ENCODE data around the gene DLX2. TPM values are rescaled to one million over a fixed set of nuclear protein-coding genes. Genes with fewer than 3 reads are reported as not detected.

Gene DLX2
- total RNA-seq, 2 donors from 2014 or later: not detected

DNA sequence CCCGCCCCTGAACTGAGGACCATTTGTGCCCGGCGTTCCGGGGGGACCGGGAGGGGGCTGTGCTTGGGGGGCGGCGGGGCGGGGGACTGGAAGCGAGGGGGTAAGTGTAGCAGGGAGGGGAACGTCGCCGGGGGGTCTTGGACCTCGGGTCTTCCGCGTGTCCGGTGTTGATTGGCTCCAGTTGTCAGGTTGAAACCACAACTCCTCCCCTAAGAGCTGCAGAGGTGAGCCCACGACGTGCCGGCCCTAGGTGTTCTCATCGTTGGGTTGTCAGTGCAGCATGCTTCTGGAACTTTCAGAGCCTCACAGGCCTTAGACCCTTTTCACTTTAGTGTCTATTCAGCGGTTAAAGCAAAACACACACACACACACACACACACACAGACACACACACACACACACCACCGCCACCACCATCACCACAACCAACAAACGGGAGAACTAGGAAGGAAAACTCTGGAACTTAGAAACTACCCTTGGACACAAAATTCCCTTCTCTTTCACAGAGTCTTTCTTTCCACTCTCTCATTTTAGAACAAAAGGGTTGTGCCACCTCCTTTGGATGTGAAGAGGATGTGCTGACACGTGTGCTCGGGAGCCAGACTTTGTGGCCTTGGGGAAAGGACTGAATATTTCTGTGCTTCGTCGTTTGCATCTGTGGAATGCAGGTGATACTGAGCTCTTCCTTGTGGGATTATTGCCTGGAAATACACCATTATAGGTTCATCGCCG lies 6.7 kb upstream of the DLX2 start:
- Histone ChIP-seq H3K27ac (no peak overlapping the region), H3K9me3 (no peaks in the 10 kb centered on the region), H3K27me3 (peaks cover 35 to 43% of the 10 kb centered on the region in 2 donors), H3K4me1 (peaks cover 0 to 22% of the 10 kb centered on the region in 2 donors), H3K4me3 (no peak overlapping the region), H3K36me3 (no peaks in the 10 kb centered on the region)
- no peak for DNase-seq (ENCODE audit: low spot score)
- TF ChIP-seq, protein P1, sequence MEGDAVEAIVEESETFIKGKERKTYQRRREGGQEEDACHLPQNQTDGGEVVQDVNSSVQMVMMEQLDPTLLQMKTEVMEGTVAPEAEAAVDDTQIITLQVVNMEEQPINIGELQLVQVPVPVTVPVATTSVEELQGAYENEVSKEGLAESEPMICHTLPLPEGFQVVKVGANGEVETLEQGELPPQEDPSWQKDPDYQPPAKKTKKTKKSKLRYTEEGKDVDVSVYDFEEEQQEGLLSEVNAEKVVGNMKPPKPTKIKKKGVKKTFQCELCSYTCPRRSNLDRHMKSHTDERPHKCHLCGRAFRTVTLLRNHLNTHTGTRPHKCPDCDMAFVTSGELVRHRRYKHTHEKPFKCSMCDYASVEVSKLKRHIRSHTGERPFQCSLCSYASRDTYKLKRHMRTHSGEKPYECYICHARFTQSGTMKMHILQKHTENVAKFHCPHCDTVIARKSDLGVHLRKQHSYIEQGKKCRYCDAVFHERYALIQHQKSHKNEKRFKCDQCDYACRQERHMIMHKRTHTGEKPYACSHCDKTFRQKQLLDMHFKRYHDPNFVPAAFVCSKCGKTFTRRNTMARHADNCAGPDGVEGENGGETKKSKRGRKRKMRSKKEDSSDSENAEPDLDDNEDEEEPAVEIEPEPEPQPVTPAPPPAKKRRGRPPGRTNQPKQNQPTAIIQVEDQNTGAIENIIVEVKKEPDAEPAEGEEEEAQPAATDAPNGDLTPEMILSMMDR (IDR thresholded peaks at IDR 0.05): no peak

DNA sequence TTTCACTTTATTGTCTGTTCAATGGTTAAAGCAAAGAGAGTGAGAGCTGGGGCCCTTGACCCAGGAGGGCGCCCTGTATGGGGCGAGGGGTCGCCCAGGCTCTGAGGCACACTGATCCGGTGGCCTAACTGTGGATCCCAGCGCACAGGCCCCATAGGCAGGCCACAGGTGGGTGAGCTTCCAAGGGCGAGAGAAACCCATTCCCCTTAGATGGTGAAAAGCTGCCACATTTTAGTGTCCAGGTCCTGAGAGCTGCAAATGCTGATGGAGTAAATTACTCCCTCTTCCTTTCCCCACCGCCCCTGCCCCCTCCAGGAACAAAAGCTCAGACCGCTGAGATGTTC lies 5.9 kb upstream of the DLX2 start:
- H3K36me3 ChIP-seq: no peaks in the 10 kb centered on the region
- DNase-seq (ENCODE audit: low spot score): no peak
- H3K27me3 ChIP-seq: peaks cover 43 to 50% of the 10 kb centered on the region in 2 donors
- no peak overlapping the region for H3K27ac ChIP-seq
- H3K9me3 ChIP-seq: no peaks in the 10 kb centered on the region
- H3K4me3 ChIP-seq: no peak overlapping the region
- TF ChIP-seq, protein P1 (IDR thresholded peaks at IDR 0.05): no peak
- H3K4me1 ChIP-seq: peaks cover 0 to 30% of the 10 kb centered on the region in 2 donors

DNA sequence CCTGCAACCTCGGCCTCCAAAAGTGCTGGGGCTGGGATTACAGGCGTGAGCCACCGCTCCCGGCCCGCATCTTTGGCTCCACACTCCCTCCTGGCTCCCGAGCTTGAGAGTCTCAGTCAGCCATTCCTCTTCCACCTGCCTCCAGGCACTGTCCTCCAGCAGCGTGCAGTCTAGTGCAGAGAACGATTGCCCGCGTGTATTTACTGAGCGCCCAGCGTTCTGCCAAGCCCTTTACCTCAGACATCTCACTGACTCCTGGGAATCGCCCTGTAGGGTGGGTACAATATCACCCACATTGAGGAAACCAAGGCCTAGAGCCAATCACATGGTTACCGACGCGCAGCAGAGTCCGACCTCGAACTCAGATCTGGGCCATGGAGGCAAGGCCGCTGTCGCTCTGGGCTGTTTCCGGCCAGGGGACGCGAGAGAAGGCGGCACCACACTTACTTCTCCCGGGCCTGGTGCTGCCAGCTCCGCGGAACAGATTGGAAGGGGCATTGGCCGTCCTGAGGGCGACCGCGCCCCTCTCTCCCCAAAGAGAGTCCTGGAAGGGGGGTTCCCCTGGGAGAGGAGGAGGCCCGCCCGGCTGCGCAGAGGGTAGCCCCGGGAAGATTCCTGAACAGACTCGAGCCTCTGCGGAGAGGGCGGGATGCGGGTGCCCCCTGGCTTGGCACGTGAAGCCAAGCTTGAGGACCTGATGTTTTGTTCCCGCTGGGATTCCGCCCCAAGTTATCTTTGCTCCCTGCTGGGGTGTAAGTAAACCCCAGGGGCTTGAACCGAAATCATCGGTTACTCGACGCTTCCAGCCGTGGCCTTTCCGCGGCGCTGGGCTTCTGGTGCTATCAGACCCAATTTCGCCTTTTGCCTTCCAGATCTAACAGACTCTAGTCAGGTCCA lies 5.2 kb upstream of the DLX2 start:
- TF ChIP-seq, protein P1 (IDR thresholded peaks at IDR 0.05): no peak
- Histone ChIP-seq H3K9me3 (no peaks in the 10 kb centered on the region), H3K27ac (no peak overlapping the region), H3K4me3 (no peak overlapping the region), H3K36me3 (no peaks in the 10 kb centered on the region), H3K4me1 (peaks cover 0 to 36% of the 10 kb centered on the region in 2 donors), H3K27me3 (peaks cover 49 to 56% of the 10 kb centered on the region in 2 donors)
- DNase-seq (ENCODE audit: low spot score): peak; percentile 32

DNA sequence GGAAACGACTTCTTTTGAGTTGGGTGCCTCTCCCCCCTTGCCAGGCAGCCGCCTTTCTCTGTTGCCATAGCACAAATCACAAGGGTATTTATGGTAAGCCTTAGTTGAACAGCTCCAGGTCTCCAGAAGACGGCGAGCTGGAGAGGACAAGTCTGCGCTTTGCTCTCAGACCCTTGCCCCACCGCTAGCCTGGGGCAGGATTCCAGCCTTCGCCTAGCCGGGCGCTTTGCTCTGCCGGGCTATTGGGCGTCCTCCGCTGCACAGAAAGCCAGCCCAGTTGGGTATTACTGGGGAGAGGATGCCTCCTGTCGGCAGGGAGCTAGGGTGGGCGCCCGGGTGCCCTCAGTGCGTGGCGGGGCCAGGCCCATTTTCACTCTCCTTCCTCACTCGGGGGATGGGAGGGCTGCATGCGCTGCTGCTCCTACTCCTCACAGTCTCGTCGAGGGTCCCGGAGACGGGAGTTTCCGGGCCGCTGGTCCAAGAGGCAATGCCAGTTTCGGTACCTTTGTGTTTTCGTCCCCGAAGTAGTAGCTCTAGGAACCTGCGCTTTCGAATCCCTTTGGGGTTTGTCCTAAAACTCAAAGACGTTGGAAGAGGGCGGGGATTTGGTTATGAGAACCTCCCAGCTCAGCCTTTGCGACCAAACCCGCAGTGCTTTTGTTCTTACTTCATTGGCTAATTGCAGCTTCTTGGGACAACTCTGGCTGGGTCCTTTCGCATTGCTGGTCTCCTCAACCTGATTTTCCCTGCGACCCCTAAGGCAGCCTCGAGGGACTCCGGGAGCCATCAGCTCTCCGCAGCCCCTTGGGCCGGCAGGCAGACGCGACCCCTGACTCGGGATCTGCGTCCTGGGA lies 3.6 kb upstream of the DLX2 start:
- Histone ChIP-seq H3K27me3 (peaks cover 65 to 71% of the 10 kb centered on the region in 2 donors), H3K27ac (no peak overlapping the region), H3K4me3 (peak overlapping the region in 1 of 2 donors; percentile 6), H3K9me3 (no peaks in the 10 kb centered on the region), H3K4me1 (peaks cover 0 to 52% of the 10 kb centered on the region in 2 donors), H3K36me3 (no peaks in the 10 kb centered on the region)
- DNase-seq (ENCODE audit: low spot score): no peak
- TF ChIP-seq, protein P1 (IDR thresholded peaks at IDR 0.05): peak in 1 of 2 donors; percentile 40

DNA sequence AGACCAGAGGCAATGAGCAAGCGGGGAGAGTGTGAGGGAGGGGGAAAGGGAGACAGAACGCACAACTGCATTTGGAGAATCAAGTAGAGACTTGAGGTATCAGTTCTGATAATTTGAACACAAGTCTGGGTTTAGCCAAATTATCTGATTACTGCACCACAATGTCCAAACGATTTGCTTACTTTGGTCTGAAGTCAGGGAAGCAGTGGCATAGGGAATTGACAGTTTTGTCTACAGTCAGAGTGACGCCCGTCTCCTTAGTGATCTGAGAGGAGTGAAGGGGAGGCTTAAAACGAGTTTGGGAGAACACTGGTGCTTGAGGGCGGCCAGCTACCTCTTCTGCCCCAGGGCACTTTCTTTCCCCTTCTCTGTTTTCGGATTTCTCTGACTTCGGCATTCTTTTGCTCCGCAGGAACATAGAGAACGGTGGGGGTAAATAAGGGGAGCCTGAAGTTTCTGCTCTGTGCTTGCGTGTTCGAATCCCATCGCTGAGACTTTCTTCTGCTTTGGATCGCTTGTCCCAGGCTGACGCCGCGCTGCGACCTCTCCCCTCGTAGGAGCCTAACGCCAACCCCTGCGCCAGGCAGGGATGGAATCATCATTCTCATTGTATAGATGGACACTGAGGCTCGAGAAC lies 2.9 kb upstream of the DLX2 start:
- no peak for DNase-seq (ENCODE audit: low spot score)
- TF ChIP-seq, protein P1 (IDR thresholded peaks at IDR 0.05): no peak
- H3K4me3 ChIP-seq: peak overlapping the region in 1 of 2 donors; percentile 6
- no peaks in the 10 kb centered on the region for H3K36me3 ChIP-seq
- H3K27ac ChIP-seq: no peak overlapping the region
- H3K27me3 ChIP-seq: peaks cover 72 to 77% of the 10 kb centered on the region in 2 donors
- H3K9me3 ChIP-seq: no peaks in the 10 kb centered on the region
- peaks cover 0 to 60% of the 10 kb centered on the region in 2 donors for H3K4me1 ChIP-seq

All from right atrium auricular region (tissue), 2 donors.